Psoas muscle (tissue), 8 donors: ENCODE data around the gene TRUB1. TPM values are rescaled to one million over a fixed set of nuclear protein-coding genes. Genes with fewer than 3 reads are reported as not detected.

Source experiments
- ATAC-seq, 4 donors: fragments of 200-7000 bp; cut with Tn5 transposase; one replicate each; pipeline ENCODE4 v1.9.1; 2020; ENCODE audit warnings: moderate library complexity in 3 of 4, mild to moderate bottlenecking in 2 of 4
- DNase-seq, 2 donors: peaks; one replicate each; pipeline ENCODE4 v3.0.0-alpha.2; 2020
- H3K27ac ChIP-seq: fragments of 200-600 bp; one replicate; pipeline ENCODE4 v1.8.0; 2022
- H3K27me3 ChIP-seq, 3 donors: fragments of 200-600 bp in 1 of 3; one replicate each; pipeline versions ENCODE4 v1.6.1 to v1.8.0; 2013 to 2022; ENCODE audit warnings: low read length in 2 of 3, mild to moderate bottlenecking in 2 of 3, moderate library complexity in 1 of 3; ENCODE audit not compliant: insufficient read depth in 3 of 3
- H3K36me3 ChIP-seq, 2 donors: fragments of 200-600 bp in 1 of 2; one replicate each; pipeline versions ENCODE4 v1.6.1 to v1.8.0; 2013 to 2022; ENCODE audit warnings: low read depth in 1 of 2, mild to moderate bottlenecking in 1 of 2, moderate library complexity in 1 of 2; ENCODE audit not compliant: insufficient read depth in 1 of 2
- H3K4me1 ChIP-seq: fragments of 200-600 bp; one replicate; pipeline ENCODE4 v1.8.0; 2022
- H3K4me3 ChIP-seq: fragments of 200-600 bp; one replicate; pipeline ENCODE4 v1.8.0; 2022; ENCODE audit warnings: mild to moderate bottlenecking
- H3K9me3 ChIP-seq: fragments of 200-600 bp; one replicate; pipeline ENCODE4 v1.8.0; 2022
- CTCF ChIP-seq: fragments of 200-600 bp; IDR thresholded peaks from one replicate; pipeline ENCODE4 v1.8.0; 2022; ENCODE audit warnings: antibody characterized with exemption
- WGBS, 3 donors: extraction: QIAGEN DNeasy Blood & Tissue Kit; methylation state at CpG; one replicate each; pipeline versions ENCODE4 v1.1.6 to v1.1.7; 2013; 5-methylcytosine and 5-hydroxymethylcytosine counted together
- intact Hi-C, 2 donors: fragments of 100-400 bp; cut with DNase I; formaldehyde crosslinking; loops; one replicate each; pipeline versions ENCODE4 v1.11.0 to v1.14.2; 2022
- polyA plus RNA-seq, 3 donors: library from polyadenylated mRNA; stranded (reverse); fragments of 200-250 nt; gene quantifications; one replicate each; pipeline ENCODE4 v1.2.3, GENCODE V29; 2013
- total RNA-seq, 4 donors: library from RNA; stranded (reverse); fragmentation: NEBNext Ultra II Directional in 2 of 4; extraction: Animal tissue kit (Norgen Biotek cat#: 25700) in 2 of 4; gene quantifications; one replicate each; pipeline versions ENCODE4 v1.2.1 to v1.2.4, GENCODE V29; 2021 to 2023
- donor health status: healthy with polysubstance abuse.
- donor health status: DM: no; HTN: no; CAD: no; lungs with moderate emphysema.
- donor health status: Bipolar disorder and iron deficiency.
- donor health status: healthy.
- donor health status: DM: yes; HTN: yes; CAD: no.
- donor health status: DM: no; HTN: no; CAD: no.
- donor health status: DM: no; HTN: no; CAD: no.
- donor health status: DM: yes; HTN: yes; CAD: no.

Gene TRUB1
- total and polyA plus RNA-seq, 7 donors = 3.3 to 8.9 (median 8.4) TPM

- H3K36me3 ChIP-seq = no peaks in the 10 kb centered on the region
- H3K4me1 ChIP-seq = no peaks in the 10 kb centered on the region
- ATAC-seq (no peak), DNase-seq (no peak)
- H3K4me3 ChIP-seq = no peak overlapping the region
- WGBS, 3 donors = 45 to 49% (median 46%) methylated on average over 5 of the region's 5 CpGs
- H3K27me3 ChIP-seq = no peaks in the 10 kb centered on the region
- no peak for TF ChIP-seq CTCF
- intact Hi-C loops = no loop called here
- H3K9me3 ChIP-seq = no peaks in the 10 kb centered on the region
- H3K27ac ChIP-seq = no peak overlapping the region
Observed at GRCh38 chr10:115022733-115023132, 84.7 kb downstream of the TRUB1 start.

- Histone ChIP-seq H3K36me3 (no peaks in the 10 kb centered on the region), H3K4me3 (no peak overlapping the region), H3K9me3 (no peaks in the 10 kb centered on the region), H3K27me3 (no peaks in the 10 kb centered on the region), H3K4me1 (no peaks in the 10 kb centered on the region), H3K27ac (no peak overlapping the region)
- ATAC-seq = no peak
- intact Hi-C loops = no loop called here
- no peak for TF ChIP-seq CTCF
- WGBS, 3 donors = 41 to 55% (median 49%) methylated on average over 8 of the region's 8 CpGs
- no peak for DNase-seq
Observed at GRCh38 chr10:115023715-115024114, 85.7 kb downstream of the TRUB1 start.

- WGBS, 3 donors = 70 to 73% (median 71%) methylated on average over 9 of the region's 9 CpGs
- intact Hi-C loops = no loop called here
- Histone ChIP-seq H3K4me3 (no peak overlapping the region), H3K27ac (no peak overlapping the region), H3K9me3 (no peaks in the 10 kb centered on the region), H3K4me1 (no peaks in the 10 kb centered on the region), H3K27me3 (no peaks in the 10 kb centered on the region), H3K36me3 (no peaks in the 10 kb centered on the region)
- ATAC-seq (no peak), DNase-seq (no peak)
- TF ChIP-seq CTCF = no peak
Observed at GRCh38 chr10:115024371-115024770, 86.4 kb downstream of the TRUB1 start.

GRCh38 chr10:115026056-115026745 lies 88.2 kb downstream of the TRUB1 start:
- H3K27ac ChIP-seq = no peak overlapping the region
- H3K9me3 ChIP-seq = no peaks in the 10 kb centered on the region
- ATAC-seq = no peak
- no peaks in the 10 kb centered on the region for H3K27me3 ChIP-seq
- no peak overlapping the region for H3K4me3 ChIP-seq
- intact Hi-C loops = no loop called here
- H3K36me3 ChIP-seq = no peaks in the 10 kb centered on the region
- TF ChIP-seq CTCF = no peak
- no peak for DNase-seq
- WGBS, 3 donors = 59 to 64% (median 63%) methylated on average over 13 of the region's 13 CpGs
- H3K4me1 ChIP-seq = no peaks in the 10 kb centered on the region

- no peaks in the 10 kb centered on the region for H3K4me1 ChIP-seq
- H3K36me3 ChIP-seq = no peaks in the 10 kb centered on the region
- intact Hi-C loops = no loop called here
- no peak for DNase-seq
- ATAC-seq = no peak
- H3K27ac ChIP-seq = no peak overlapping the region
- H3K4me3 ChIP-seq = no peak overlapping the region
- H3K9me3 ChIP-seq = no peaks in the 10 kb centered on the region
- WGBS, 3 donors = 81 to 84% (median 83%) methylated on average over 7 of the region's 7 CpGs
- H3K27me3 ChIP-seq = no peaks in the 10 kb centered on the region
- TF ChIP-seq CTCF = no peak
Observed at GRCh38 chr10:115026746-115027140, 88.7 kb downstream of the TRUB1 start.
